ENCODE data around the gene DCXR.

DCXR gene

DNA sequence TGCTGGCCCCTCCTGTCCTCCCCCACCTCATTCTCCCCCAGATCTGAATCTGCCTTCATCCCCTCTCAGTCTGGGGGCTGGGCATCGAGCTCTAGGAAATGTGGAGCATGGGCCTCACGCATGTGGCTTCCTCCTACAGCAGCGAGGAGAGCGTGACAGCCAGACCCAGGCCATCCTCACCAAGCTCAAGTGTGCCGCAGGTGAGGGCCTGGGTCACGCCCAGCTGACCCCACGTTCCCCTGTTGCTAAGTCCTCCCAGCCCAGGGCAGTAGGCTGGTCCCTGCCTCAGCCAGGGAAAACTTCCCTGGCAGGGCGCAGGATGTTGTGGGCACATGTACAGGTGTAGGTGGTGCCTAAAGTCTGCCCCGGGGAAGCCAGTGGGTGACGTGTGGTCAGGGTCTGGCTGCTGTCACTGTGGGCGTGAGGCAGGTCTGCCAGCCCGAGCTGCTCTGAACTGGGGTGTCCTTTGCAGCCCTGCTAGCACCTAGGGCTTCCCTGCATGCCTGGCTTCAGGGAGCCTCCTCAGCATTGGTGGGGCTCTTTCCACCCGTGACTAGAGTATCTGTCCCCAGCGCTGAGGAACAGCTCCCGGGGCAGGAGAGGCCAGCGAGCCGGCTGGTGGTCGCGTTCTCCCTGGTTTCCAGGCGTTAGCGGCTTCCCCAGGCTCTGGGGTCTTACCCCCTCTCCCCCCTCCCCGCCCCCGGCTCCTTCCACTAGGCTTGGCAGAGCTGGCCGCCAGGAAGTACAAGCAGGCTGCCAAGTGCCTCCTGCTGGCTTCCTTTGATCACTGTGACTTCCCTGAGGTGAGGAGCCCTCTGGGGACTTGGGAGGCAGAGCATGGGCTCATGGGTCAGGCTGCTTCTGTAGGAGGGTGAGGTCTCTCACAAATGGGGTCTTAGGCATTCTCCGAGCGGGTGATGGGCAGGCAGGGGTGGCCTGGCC is 17.8 kb upstream of the DCXR start (continued):
- TF ChIP-seq, protein P1, sequence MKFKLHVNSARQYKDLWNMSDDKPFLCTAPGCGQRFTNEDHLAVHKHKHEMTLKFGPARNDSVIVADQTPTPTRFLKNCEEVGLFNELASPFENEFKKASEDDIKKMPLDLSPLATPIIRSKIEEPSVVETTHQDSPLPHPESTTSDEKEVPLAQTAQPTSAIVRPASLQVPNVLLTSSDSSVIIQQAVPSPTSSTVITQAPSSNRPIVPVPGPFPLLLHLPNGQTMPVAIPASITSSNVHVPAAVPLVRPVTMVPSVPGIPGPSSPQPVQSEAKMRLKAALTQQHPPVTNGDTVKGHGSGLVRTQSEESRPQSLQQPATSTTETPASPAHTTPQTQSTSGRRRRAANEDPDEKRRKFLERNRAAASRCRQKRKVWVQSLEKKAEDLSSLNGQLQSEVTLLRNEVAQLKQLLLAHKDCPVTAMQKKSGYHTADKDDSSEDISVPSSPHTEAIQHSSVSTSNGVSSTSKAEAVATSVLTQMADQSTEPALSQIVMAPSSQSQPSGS (tag by site-specific recombination; IDR thresholded peaks at IDR 0.05; ENCODE audit: low read depth) = no peak
- TF ChIP-seq EGR2 (tag by site-specific recombination; IDR thresholded peaks at IDR 0.05; ENCODE audit: low read depth) (peak; percentile 88), ZNF302 (tag by site-specific recombination; IDR thresholded peaks at IDR 0.05; ENCODE audit: low read depth) (no peak), GLIS1 (tag by site-specific recombination; IDR thresholded peaks at IDR 0.05) (no peak), ZNF624 (tag by site-specific recombination; IDR thresholded peaks at IDR 0.05) (no peak), ZNF843 (tag by site-specific recombination; IDR thresholded peaks at IDR 0.05) (no peak)
- TF ChIP-seq, protein P2, sequence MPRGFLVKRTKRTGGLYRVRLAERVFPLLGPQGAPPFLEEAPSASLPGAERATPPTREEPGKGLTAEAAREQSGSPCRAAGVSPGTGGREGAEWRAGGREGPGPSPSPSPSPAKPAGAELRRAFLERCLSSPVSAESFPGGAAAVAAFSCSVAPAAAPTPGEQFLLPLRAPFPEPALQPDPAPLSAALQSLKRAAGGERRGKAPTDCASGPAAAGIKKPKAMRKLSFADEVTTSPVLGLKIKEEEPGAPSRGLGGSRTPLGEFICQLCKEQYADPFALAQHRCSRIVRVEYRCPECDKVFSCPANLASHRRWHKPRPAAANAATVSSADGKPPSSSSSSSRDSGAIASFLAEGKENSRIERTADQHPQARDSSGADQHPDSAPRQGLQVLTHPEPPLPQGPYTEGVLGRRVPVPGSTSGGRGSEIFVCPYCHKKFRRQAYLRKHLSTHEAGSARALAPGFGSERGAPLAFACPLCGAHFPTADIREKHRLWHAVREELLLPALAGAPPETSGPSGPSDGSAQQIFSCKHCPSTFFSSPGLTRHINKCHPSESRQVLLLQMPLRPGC (tag by site-specific recombination; IDR thresholded peaks at IDR 0.05) = no peak

DNA sequence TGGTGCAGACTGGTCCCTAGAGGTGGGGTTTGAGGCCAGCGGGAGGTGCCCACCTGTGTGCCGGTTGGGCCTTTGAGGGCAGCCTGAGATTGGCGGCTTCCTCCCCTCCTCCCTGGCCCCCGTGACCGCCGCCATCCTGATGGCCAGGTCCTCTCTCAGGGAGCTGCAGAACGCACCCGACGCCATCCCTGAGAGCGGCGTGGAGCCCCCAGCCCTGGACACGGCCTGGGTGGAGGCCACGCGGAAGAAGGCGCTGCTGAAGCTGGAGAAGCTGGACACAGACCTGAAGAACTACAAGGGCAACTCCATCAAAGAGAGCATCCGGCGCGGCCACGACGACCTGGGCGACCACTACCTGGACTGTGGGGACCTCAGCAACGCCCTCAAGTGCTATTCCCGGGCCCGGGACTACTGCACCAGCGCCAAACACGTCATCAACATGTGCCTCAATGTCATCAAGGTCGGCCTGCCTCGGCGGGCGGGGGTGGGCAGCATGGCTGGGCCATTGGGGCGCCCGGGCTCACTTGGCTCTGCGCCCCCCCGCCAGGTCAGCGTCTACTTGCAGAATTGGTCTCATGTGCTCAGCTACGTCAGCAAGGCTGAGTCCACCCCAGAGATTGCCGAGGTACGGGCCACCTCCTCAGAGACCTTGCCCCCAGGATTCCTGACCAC is 17.0 kb upstream of the DCXR start:
- TF ChIP-seq ZNF239 (tag by site-specific recombination; IDR thresholded peaks at IDR 0.05) (no peak), ZNF664 (tag by site-specific recombination; IDR thresholded peaks at IDR 0.05) (no peak), ZSCAN16 (tag by site-specific recombination; IDR thresholded peaks at IDR 0.05) (no peak), ZNF335 (tag by site-specific recombination; conservative IDR thresholded peaks at IDR 0.05) (no peak), ZBTB7A (tag by site-specific recombination; IDR thresholded peaks at IDR 0.05; ENCODE audit: low read depth) (no peak), ZNF274 (IDR thresholded peaks at IDR 0.05; ENCODE audit: low read length) (no peak), ZNF274 (tag by site-specific recombination; IDR thresholded peaks at IDR 0.05; ENCODE audit: borderline replicate concordance) (no peak), ZNF658 (tag by site-specific recombination; IDR thresholded peaks at IDR 0.05) (no peak), ZFHX2 (tag by site-specific recombination; conservative IDR thresholded peaks at IDR 0.05) (no peak), SALL2 (tag by site-specific recombination; IDR thresholded peaks at IDR 0.05; ENCODE audit: borderline replicate concordance) (no peak), KLF10 (tag by site-specific recombination; IDR thresholded peaks at IDR 0.05) (no peak), ZNF23 (tag by site-specific recombination; IDR thresholded peaks at IDR 0.05; ENCODE audit: borderline replicate concordance) (no peak), ZNF416 (tag by site-specific recombination; IDR thresholded peaks at IDR 0.05) (no peak), ZNF211 (tag by site-specific recombination; IDR thresholded peaks at IDR 0.05; ENCODE audit: low read depth) (no peak), SP2 (tag by site-specific recombination; IDR thresholded peaks at IDR 0.05) (no peak), ZNF175 (tag by site-specific recombination; IDR thresholded peaks at IDR 0.05) (no peak), ZNF19 (tag by site-specific recombination; IDR thresholded peaks at IDR 0.05; ENCODE audit: low read depth) (no peak)
- TF ChIP-seq, protein P3, sequence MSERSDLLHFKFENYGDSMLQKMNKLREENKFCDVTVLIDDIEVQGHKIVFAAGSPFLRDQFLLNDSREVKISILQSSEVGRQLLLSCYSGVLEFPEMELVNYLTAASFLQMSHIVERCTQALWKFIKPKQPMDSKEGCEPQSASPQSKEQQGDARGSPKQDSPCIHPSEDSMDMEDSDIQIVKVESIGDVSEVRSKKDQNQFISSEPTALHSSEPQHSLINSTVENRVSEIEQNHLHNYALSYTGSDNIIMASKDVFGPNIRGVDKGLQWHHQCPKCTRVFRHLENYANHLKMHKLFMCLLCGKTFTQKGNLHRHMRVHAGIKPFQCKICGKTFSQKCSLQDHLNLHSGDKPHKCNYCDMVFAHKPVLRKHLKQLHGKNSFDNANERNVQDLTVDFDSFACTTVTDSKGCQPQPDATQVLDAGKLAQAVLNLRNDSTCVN (tag by site-specific recombination; optimal IDR thresholded peaks at IDR 0.05) = no peak
- TF ChIP-seq, protein P4, sequence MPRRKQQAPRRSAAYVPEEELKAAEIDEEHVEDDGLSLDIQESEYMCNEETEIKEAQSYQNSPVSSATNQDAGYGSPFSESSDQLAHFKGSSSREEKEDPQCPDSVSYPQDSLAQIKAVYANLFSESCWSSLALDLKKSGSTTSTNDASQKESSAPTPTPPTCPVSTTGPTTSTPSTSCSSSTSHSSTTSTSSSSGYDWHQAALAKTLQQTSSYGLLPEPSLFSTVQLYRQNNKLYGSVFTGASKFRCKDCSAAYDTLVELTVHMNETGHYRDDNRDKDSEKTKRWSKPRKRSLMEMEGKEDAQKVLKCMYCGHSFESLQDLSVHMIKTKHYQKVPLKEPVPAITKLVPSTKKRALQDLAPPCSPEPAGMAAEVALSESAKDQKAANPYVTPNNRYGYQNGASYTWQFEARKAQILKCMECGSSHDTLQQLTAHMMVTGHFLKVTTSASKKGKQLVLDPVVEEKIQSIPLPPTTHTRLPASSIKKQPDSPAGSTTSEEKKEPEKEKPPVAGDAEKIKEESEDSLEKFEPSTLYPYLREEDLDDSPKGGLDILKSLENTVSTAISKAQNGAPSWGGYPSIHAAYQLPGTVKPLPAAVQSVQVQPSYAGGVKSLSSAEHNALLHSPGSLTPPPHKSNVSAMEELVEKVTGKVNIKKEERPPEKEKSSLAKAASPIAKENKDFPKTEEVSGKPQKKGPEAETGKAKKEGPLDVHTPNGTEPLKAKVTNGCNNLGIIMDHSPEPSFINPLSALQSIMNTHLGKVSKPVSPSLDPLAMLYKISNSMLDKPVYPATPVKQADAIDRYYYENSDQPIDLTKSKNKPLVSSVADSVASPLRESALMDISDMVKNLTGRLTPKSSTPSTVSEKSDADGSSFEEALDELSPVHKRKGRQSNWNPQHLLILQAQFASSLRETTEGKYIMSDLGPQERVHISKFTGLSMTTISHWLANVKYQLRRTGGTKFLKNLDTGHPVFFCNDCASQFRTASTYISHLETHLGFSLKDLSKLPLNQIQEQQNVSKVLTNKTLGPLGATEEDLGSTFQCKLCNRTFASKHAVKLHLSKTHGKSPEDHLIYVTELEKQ (tag by site-specific recombination; IDR thresholded peaks at IDR 0.05; ENCODE audit: borderline replicate concordance) = no peak
- TF ChIP-seq, protein P5, sequence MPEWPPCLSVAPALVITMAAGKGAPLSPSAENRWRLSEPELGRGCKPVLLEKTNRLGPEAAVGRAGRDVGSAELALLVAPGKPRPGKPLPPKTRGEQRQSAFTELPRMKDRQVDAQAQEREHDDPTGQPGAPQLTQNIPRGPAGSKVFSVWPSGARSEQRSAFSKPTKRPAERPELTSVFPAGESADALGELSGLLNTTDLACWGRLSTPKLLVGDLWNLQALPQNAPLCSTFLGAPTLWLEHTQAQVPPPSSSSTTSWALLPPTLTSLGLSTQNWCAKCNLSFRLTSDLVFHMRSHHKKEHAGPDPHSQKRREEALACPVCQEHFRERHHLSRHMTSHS (tag by site-specific recombination; IDR thresholded peaks at IDR 0.05) = no peak
- ChIA-PET CTCF (interaction anchor here (0.7 to 1.8 kb wide), 3 partner anchors 17 to 28 kb away, joined by 3 to 8 read pairs (median 5); partner anchors contain the start of gene DCXR), POLR2A (interaction anchor here (2.1 to 14.2 kb wide), 4 partner anchors 10 to 31 kb away, joined by 4 to 96 read pairs (median 38); partner anchors contain the start of genes CENPX, DCXR, LRRC45 and RAC3)
- Histone ChIP-seq H3K9me3 (ENCODE audit: control insufficient read depth, insufficient read depth, low read depth, low read length) (no peaks in the 10 kb centered on the region), H3K36me3 (ENCODE audit: control insufficient read depth in 2 of 2, insufficient read depth in 1 of 2, low read length in 2 of 2) (peaks cover 0 to 78% of the 10 kb centered on the region in 2 experiments; a peak in 2 of 3 replicates), H3K4me3 (ENCODE audit: low read depth, low read length) (no peak overlapping the region), H3K27ac (ENCODE audit: extremely low read depth, low read depth, low read length) (peak overlapping the region; percentile 36; the same call in 1 of the 2 replicates), H3K4me1 (ENCODE audit: control insufficient read depth, insufficient read depth, low read length) (peaks cover 7% of the 10 kb centered on the region)
